ENCODE results near the gene SLC2A9. TPM values are rescaled to one million over a fixed set of nuclear protein-coding genes. Genes with fewer than 3 reads are reported as not detected.
"Not testable (repeated sequence)": the region's sequence is repeated elsewhere in the genome, so short reads cannot be mapped to it uniquely, and the experiment has no call there.

SLC2A9 gene
- total and polyA plus RNA-seq, 9 donors: 1.2 to 10.1 (median 4.8) TPM

GRCh38 chr4:9904976-9905587 is 116.2 kb downstream of the SLC2A9 start:
- intact Hi-C loops (cut with DNase I): loop anchor here in 1 of 4 donors (10.0 kb wide), 1 partner anchor 1720 kb away; no protein-coding TSS in a partner anchor
- Histone ChIP-seq H3K27me3 (no peaks in the 10 kb centered on the region), H3K9me3 (no peaks in the 10 kb centered on the region), H3K36me3 (no peaks in the 10 kb centered on the region), H3K27ac (no peak overlapping the region), H3K4me1 (ENCODE audit: insufficient read depth) (no peaks in the 10 kb centered on the region), H3K4me3 (no peak overlapping the region)
- DNase-seq: no peak
- no peak for TF ChIP-seq EP300 (IDR thresholded peaks at IDR 0.05)
- no peak for TF ChIP-seq POLR2A (IDR thresholded peaks at IDR 0.05)
- 91 to 94% (median 92%) methylated on average over 4 of the region's 4 CpGs for WGBS, 3 donors

- TF ChIP-seq POLR2A (IDR thresholded peaks at IDR 0.05): no peak
- TF ChIP-seq CTCF (IDR thresholded peaks at IDR 0.05): no peak
- no peak for TF ChIP-seq EP300 (IDR thresholded peaks at IDR 0.05)
- WGBS, 3 donors: 89 to 97% (median 90%) methylated on average over 3 of the region's 3 CpGs
- no peaks in the 10 kb centered on the region for H3K27me3 ChIP-seq
These were observed 118.0 kb downstream of the SLC2A9 start for GRCh38 chr4:9903317-9903716.

DNA sequence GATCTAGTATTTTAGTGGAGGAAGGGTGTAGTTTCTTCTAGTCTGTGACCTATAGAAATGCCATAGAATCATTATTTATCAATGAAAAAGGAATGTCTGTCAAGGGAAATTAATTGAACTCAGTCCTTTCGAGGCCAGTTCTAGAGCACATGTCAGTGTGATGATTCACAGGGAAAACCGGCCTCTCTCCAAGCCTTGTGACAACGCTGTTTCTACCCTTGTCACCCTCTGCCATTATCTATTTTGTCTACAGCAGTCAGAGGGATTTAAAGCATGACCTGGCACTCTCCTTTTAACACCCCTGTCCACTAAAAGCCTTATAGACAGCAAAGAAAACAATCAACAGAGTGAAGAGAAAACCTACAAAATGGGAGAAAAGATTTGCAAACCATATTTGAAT is 120.0 kb downstream of the SLC2A9 start:
- H3K4me1 ChIP-seq (ENCODE audit: insufficient read depth): no peaks in the 10 kb centered on the region
- intact Hi-C loops (cut with DNase I): loop anchor here in 1 of 4 donors (10.0 kb wide), 1 partner anchor 1716 kb away; no protein-coding TSS in a partner anchor
- no peaks in the 10 kb centered on the region for H3K27me3 ChIP-seq
- no peak for DNase-seq
- no peak overlapping the region for H3K4me3 ChIP-seq
- H3K9me3 ChIP-seq: no peaks in the 10 kb centered on the region
- no peak for TF ChIP-seq POLR2A (IDR thresholded peaks at IDR 0.05)
- TF ChIP-seq CTCF (IDR thresholded peaks at IDR 0.05): no peak
- no peak for TF ChIP-seq EP300 (IDR thresholded peaks at IDR 0.05)
- H3K36me3 ChIP-seq: no peaks in the 10 kb centered on the region
- 78 to 84% (median 83%) methylated on average over 3 of the region's 3 CpGs for WGBS, 3 donors
- H3K27ac ChIP-seq: no peak overlapping the region

More at GRCh38 chr4:9903317-9903716, 118.0 kb downstream of the SLC2A9 start:
- no peaks in the 10 kb centered on the region for H3K4me1 ChIP-seq (ENCODE audit: insufficient read depth)
- H3K9me3 ChIP-seq: no peaks in the 10 kb centered on the region
- no peak overlapping the region for H3K27ac ChIP-seq
- no peak overlapping the region for H3K4me3 ChIP-seq
- intact Hi-C loops (cut with DNase I): loop anchor here in 1 of 4 donors (10.0 kb wide), 1 partner anchor 1719 kb away; no protein-coding TSS in a partner anchor
- H3K36me3 ChIP-seq: no peaks in the 10 kb centered on the region
- DNase-seq: no peak

GRCh38 chr4:9900633-9901032 is 120.7 kb downstream of the SLC2A9 start:
- H3K36me3 ChIP-seq; DNase-seq; H3K4me3 ChIP-seq; H3K27me3 ChIP-seq; H3K27ac ChIP-seq; H3K9me3 ChIP-seq; H3K4me1 ChIP-seq (ENCODE audit: insufficient read depth): not testable (repeated sequence)
- 67 to 80% (median 69%) methylated on average over 4 of the region's 4 CpGs for WGBS, 3 donors
- intact Hi-C loops (cut with DNase I): loop anchor here in 1 of 4 donors (10.0 kb wide), 1 partner anchor 1716 kb away; no protein-coding TSS in a partner anchor

- intact Hi-C loops (cut with DNase I): loop anchor here in 1 of 4 donors (10.0 kb wide), 1 partner anchor 1715 kb away; no protein-coding TSS in a partner anchor
These were observed 121.8 kb downstream of the SLC2A9 start for GRCh38 chr4:9899306-9900055.

More at GRCh38 chr4:9899306-9900055, 121.8 kb downstream of the SLC2A9 start:
- 24 to 37% (median 26%) methylated on average over 5 of the region's 5 CpGs for WGBS, 3 donors
- H3K27ac ChIP-seq: peak overlapping the region; percentile 19 to 30
- no peak for DNase-seq
- TF ChIP-seq POLR2A (IDR thresholded peaks at IDR 0.05) (no peak), EP300 (IDR thresholded peaks at IDR 0.05) (no peak)
- no peaks in the 10 kb centered on the region for H3K36me3 ChIP-seq
- H3K9me3 ChIP-seq: no peaks in the 10 kb centered on the region
- H3K4me1 ChIP-seq (ENCODE audit: insufficient read depth): no peaks in the 10 kb centered on the region
- no peak overlapping the region for H3K4me3 ChIP-seq
- no peaks in the 10 kb centered on the region for H3K27me3 ChIP-seq
